Measurements from ENCODE around the gene CLIC3.

CLIC3 gene

GRCh38 chr9:136968333-136969127 lies 27.8 kb downstream of the CLIC3 start:
- H3K4me1 ChIP-seq (ENCODE audit: control insufficient read depth in 5 of 5, insufficient read depth in 5 of 5, low read length in 5 of 5): peaks cover 0 to 12% (median 5%) of the 10 kb centered on the region in 5 donors
- H3K36me3 ChIP-seq (ENCODE audit: control insufficient read depth in 5 of 5, insufficient read depth in 5 of 5, low read length in 5 of 5): no peaks in the 10 kb centered on the region
- no peak overlapping the region for H3K9ac ChIP-seq (ENCODE audit: low read length in 5 of 5)
- H3K4me3 ChIP-seq (ENCODE audit: low read depth in 1 of 5, low read length in 5 of 5): no peak overlapping the region
- peaks cover 3 to 13% (median 9%) of the 10 kb centered on the region in 5 donors for H3K27me3 ChIP-seq (ENCODE audit: control insufficient read depth in 5 of 5, insufficient read depth in 4 of 5, low read length in 5 of 5)
- no peaks in the 10 kb centered on the region for H3K9me3 ChIP-seq (ENCODE audit: control insufficient read depth in 5 of 5, low read length in 5 of 5)
- no peak overlapping the region for H3K27ac ChIP-seq (ENCODE audit: low read depth, low read length)

DNA sequence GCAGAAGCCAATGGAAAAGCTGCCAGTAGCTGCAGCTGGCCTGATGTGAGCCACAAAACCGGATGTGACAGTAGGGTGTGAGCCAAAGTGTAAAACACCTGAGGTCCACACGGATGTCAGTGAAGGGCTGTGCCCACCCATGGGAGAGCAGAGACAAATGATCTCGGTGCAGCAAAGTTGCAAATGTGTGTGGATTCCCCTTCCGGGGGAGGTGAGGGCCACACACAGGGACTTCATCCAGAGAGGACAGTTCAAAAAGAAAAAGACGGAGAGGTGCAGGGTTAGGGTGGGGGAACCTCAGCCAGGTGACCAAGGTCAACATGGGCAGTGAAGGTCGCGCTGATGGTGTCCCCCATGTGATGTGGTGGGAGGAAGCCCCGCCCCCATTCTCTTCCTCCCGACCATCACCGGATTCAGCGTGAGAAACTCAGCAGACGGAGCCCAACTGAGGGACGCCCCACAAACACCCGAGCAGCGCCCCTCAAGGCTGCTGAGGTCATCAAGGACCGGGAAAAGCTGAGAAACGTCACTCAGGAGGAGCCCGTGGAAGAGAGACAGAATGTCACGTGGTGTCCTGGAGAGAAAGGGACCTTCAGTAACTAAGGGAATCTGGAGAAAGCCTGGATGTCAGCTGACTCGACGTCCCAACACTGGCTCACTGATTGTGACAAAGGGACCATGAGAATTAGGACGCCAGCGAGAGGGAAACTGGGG lies 30.4 kb downstream of the CLIC3 start:
- H3K9ac ChIP-seq (ENCODE audit: low read length in 5 of 5): peak overlapping the region in 1 of 5 donors; percentile 30
- peaks cover 2 to 27% (median 14%) of the 10 kb centered on the region in 5 donors for H3K4me1 ChIP-seq (ENCODE audit: control insufficient read depth in 5 of 5, insufficient read depth in 5 of 5, low read length in 5 of 5)
- no peak overlapping the region for H3K27ac ChIP-seq (ENCODE audit: low read depth, low read length)
- no peaks in the 10 kb centered on the region for H3K9me3 ChIP-seq (ENCODE audit: control insufficient read depth in 5 of 5, low read length in 5 of 5)
- no peaks in the 10 kb centered on the region for H3K36me3 ChIP-seq (ENCODE audit: control insufficient read depth in 5 of 5, insufficient read depth in 5 of 5, low read length in 5 of 5)
- no peak overlapping the region for H3K4me3 ChIP-seq (ENCODE audit: low read depth in 1 of 5, low read length in 5 of 5)
- H3K27me3 ChIP-seq (ENCODE audit: control insufficient read depth in 5 of 5, insufficient read depth in 4 of 5, low read length in 5 of 5): peaks cover 3 to 12% (median 9%) of the 10 kb centered on the region in 5 donors

- Histone ChIP-seq H3K4me3 (ENCODE audit: low read depth in 1 of 5, low read length in 5 of 5) (no peak overlapping the region), H3K27ac (ENCODE audit: low read depth, low read length) (no peak overlapping the region), H3K9me3 (ENCODE audit: control insufficient read depth in 5 of 5, low read length in 5 of 5) (no peaks in the 10 kb centered on the region), H3K27me3 (ENCODE audit: control insufficient read depth in 5 of 5, insufficient read depth in 4 of 5, low read length in 5 of 5) (peaks cover 0 to 8% (median 3%) of the 10 kb centered on the region in 5 donors), H3K4me1 (ENCODE audit: control insufficient read depth in 5 of 5, insufficient read depth in 5 of 5, low read length in 5 of 5) (peaks cover 2 to 28% (median 15%) of the 10 kb centered on the region in 5 donors), H3K36me3 (ENCODE audit: control insufficient read depth in 5 of 5, insufficient read depth in 5 of 5, low read length in 5 of 5) (no peaks in the 10 kb centered on the region), H3K9ac (ENCODE audit: low read length in 5 of 5) (no peak overlapping the region)
Observed at GRCh38 chr9:136964833-136965422, 31.4 kb downstream of the CLIC3 start.

GRCh38 chr9:136964171-136964689 lies 32.1 kb downstream of the CLIC3 start:
- no peak overlapping the region for H3K27ac ChIP-seq (ENCODE audit: low read depth, low read length)

DNA sequence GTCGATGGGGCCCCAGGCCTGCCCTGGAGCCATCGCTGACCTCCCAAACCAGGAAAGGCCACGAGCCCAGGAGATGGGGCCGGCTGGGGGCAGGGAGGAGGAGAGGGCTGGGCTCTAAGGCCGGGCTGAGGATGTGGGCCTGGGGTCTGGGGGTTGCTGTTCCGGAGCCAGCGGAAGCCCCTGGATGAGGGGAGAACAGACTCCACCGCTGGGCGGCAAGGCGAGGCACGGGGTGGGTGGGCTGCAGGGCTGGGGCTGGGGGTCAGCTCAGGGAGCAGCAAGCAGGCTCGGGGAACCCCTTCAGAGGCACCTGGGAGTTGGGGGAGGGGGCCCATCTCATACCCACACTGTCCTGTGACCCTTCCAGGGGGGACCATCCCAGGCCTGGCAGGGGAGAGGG lies 32.6 kb downstream of the CLIC3 start:
- Histone ChIP-seq H3K36me3 (ENCODE audit: control insufficient read depth in 5 of 5, insufficient read depth in 5 of 5, low read length in 5 of 5) (no peaks in the 10 kb centered on the region), H3K27ac (ENCODE audit: low read depth, low read length) (no peak overlapping the region), H3K4me1 (ENCODE audit: control insufficient read depth in 5 of 5, insufficient read depth in 5 of 5, low read length in 5 of 5) (peaks cover 2 to 28% (median 15%) of the 10 kb centered on the region in 5 donors), H3K4me3 (ENCODE audit: low read depth in 1 of 5, low read length in 5 of 5) (no peak overlapping the region), H3K27me3 (ENCODE audit: control insufficient read depth in 5 of 5, insufficient read depth in 4 of 5, low read length in 5 of 5) (peaks cover 0 to 7% (median 3%) of the 10 kb centered on the region in 5 donors), H3K9me3 (ENCODE audit: control insufficient read depth in 5 of 5, low read length in 5 of 5) (no peaks in the 10 kb centered on the region), H3K9ac (ENCODE audit: low read length in 5 of 5) (no peak overlapping the region)

More at GRCh38 chr9:136964171-136964689, 32.1 kb downstream of the CLIC3 start:
- Histone ChIP-seq H3K9me3 (ENCODE audit: control insufficient read depth in 5 of 5, low read length in 5 of 5) (no peaks in the 10 kb centered on the region), H3K9ac (ENCODE audit: low read length in 5 of 5) (no peak overlapping the region), H3K36me3 (ENCODE audit: control insufficient read depth in 5 of 5, insufficient read depth in 5 of 5, low read length in 5 of 5) (no peaks in the 10 kb centered on the region), H3K4me1 (ENCODE audit: control insufficient read depth in 5 of 5, insufficient read depth in 5 of 5, low read length in 5 of 5) (peaks cover 2 to 28% (median 15%) of the 10 kb centered on the region in 5 donors), H3K4me3 (ENCODE audit: low read depth in 1 of 5, low read length in 5 of 5) (no peak overlapping the region), H3K27me3 (ENCODE audit: control insufficient read depth in 5 of 5, insufficient read depth in 4 of 5, low read length in 5 of 5) (peaks cover 0 to 7% (median 3%) of the 10 kb centered on the region in 5 donors)

- Histone ChIP-seq H3K4me3 (ENCODE audit: low read depth in 1 of 5, low read length in 5 of 5) (no peak overlapping the region), H3K27ac (ENCODE audit: low read depth, low read length) (no peak overlapping the region), H3K9ac (ENCODE audit: low read length in 5 of 5) (no peak overlapping the region), H3K27me3 (ENCODE audit: control insufficient read depth in 5 of 5, insufficient read depth in 4 of 5, low read length in 5 of 5) (peaks cover 0 to 7% (median 3%) of the 10 kb centered on the region in 5 donors), H3K36me3 (ENCODE audit: control insufficient read depth in 5 of 5, insufficient read depth in 5 of 5, low read length in 5 of 5) (no peaks in the 10 kb centered on the region), H3K9me3 (ENCODE audit: control insufficient read depth in 5 of 5, low read length in 5 of 5) (no peaks in the 10 kb centered on the region), H3K4me1 (ENCODE audit: control insufficient read depth in 5 of 5, insufficient read depth in 5 of 5, low read length in 5 of 5) (peaks cover 2 to 28% (median 15%) of the 10 kb centered on the region in 5 donors)
Observed at GRCh38 chr9:136963341-136963740, 33.0 kb downstream of the CLIC3 start.

DNA sequence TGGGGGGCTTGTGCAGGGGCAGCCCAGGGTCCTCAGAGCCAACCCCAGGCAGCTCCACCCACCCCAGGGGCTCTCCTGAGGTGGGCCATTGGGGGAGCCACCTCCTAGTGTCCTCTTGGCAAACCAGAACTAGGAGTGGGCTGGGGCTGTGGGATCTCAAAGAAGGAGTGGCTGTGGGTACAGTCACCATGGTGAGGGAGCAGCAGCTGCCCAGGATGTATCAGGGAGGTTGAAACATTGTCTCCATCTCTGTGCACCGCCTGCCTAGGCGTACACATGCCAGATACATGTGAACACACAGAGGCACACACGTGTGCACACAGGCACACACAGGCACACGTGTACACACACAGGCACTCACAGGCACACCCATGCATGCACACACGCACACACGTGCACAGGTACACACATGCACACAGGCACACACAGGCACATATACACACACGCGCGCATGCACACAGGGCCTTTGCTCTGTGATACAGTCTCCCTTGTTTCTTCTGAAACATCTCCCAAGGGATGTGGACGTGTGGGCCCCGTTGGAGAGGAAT lies 33.6 kb downstream of the CLIC3 start:
- Histone ChIP-seq H3K36me3 (ENCODE audit: control insufficient read depth in 5 of 5, insufficient read depth in 5 of 5, low read length in 5 of 5) (no peaks in the 10 kb centered on the region), H3K9ac (ENCODE audit: low read length in 5 of 5) (no peak overlapping the region), H3K4me1 (ENCODE audit: control insufficient read depth in 5 of 5, insufficient read depth in 5 of 5, low read length in 5 of 5) (peaks cover 2 to 28% (median 15%) of the 10 kb centered on the region in 5 donors), H3K4me3 (ENCODE audit: low read depth in 1 of 5, low read length in 5 of 5) (no peak overlapping the region), H3K27me3 (ENCODE audit: control insufficient read depth in 5 of 5, insufficient read depth in 4 of 5, low read length in 5 of 5) (peaks cover 0 to 7% (median 3%) of the 10 kb centered on the region in 5 donors), H3K9me3 (ENCODE audit: control insufficient read depth in 5 of 5, low read length in 5 of 5) (no peaks in the 10 kb centered on the region), H3K27ac (ENCODE audit: low read depth, low read length) (no peak overlapping the region)

- Histone ChIP-seq H3K36me3 (ENCODE audit: control insufficient read depth in 5 of 5, insufficient read depth in 5 of 5, low read length in 5 of 5) (no peaks in the 10 kb centered on the region), H3K9me3 (ENCODE audit: control insufficient read depth in 5 of 5, low read length in 5 of 5) (no peaks in the 10 kb centered on the region), H3K4me3 (ENCODE audit: low read depth in 1 of 5, low read length in 5 of 5) (no peak overlapping the region), H3K4me1 (ENCODE audit: control insufficient read depth in 5 of 5, insufficient read depth in 5 of 5, low read length in 5 of 5) (peaks cover 2 to 28% (median 15%) of the 10 kb centered on the region in 5 donors), H3K27me3 (ENCODE audit: control insufficient read depth in 5 of 5, insufficient read depth in 4 of 5, low read length in 5 of 5) (peaks cover 0 to 7% (median 3%) of the 10 kb centered on the region in 5 donors), H3K27ac (ENCODE audit: low read depth, low read length) (no peak overlapping the region), H3K9ac (ENCODE audit: low read length in 5 of 5) (no peak overlapping the region)
Observed at GRCh38 chr9:136962163-136962562, 34.2 kb downstream of the CLIC3 start.

GRCh38 chr9:136961279-136962065 lies 34.9 kb downstream of the CLIC3 start:
- H3K27me3 ChIP-seq (ENCODE audit: control insufficient read depth in 5 of 5, insufficient read depth in 4 of 5, low read length in 5 of 5): peaks cover 0 to 7% (median 3%) of the 10 kb centered on the region in 5 donors
- H3K9me3 ChIP-seq (ENCODE audit: control insufficient read depth in 5 of 5, low read length in 5 of 5): peaks cover 0 to 1% (median 0%) of the 10 kb centered on the region in 5 donors
- H3K4me3 ChIP-seq (ENCODE audit: low read depth in 1 of 5, low read length in 5 of 5): no peak overlapping the region
- peaks cover 2 to 28% (median 15%) of the 10 kb centered on the region in 5 donors for H3K4me1 ChIP-seq (ENCODE audit: control insufficient read depth in 5 of 5, insufficient read depth in 5 of 5, low read length in 5 of 5)
- no peak overlapping the region for H3K9ac ChIP-seq (ENCODE audit: low read length in 5 of 5)
- no peaks in the 10 kb centered on the region for H3K36me3 ChIP-seq (ENCODE audit: control insufficient read depth in 5 of 5, insufficient read depth in 5 of 5, low read length in 5 of 5)
- H3K27ac ChIP-seq (ENCODE audit: low read depth, low read length): no peak overlapping the region

Data from subcutaneous abdominal adipose tissue (tissue), 5 donors.